RWPE1 (cell line): ENCODE results near the gene ATP9A.
A peak's percentile ranks its signal among the peaks of the same experiment; 100 is the strongest.

Experiments
- CTCF ChIA-PET: fragments of 350-600 bp; sonication (Branson Sonifier 250); formaldehyde crosslinking; extraction: SDS; loops from one replicate; lab custom pipeline; 2021; lab: Yijun Ruan, JAX
- POLR2A ChIA-PET: fragments of 400-600 bp; formaldehyde crosslinking; extraction: SDS; loops from one replicate; lab custom pipeline; 2020; ENCODE audit warnings: antibody characterized with exemption; ENCODE audit not compliant: low non-redundant PET; lab: Yijun Ruan, JAX
- DNase-seq: peaks from one replicate; pipeline ENCODE4 v3.0.0; 2012; ENCODE audit warnings: low spot score
- H3K27ac ChIP-seq: fragments of 450-650 bp; 2 replicates; pipeline ENCODE4 v1.5.1; 2017
- TF ChIP-seq, protein P1 (sequence below): fragments of 450-650 bp; conservative IDR thresholded peaks from 2 replicates; pipeline ENCODE4 v1.5.1; 2017; ENCODE audit warnings: low read depth, mild to moderate bottlenecking

The ATP9A gene

DNA sequence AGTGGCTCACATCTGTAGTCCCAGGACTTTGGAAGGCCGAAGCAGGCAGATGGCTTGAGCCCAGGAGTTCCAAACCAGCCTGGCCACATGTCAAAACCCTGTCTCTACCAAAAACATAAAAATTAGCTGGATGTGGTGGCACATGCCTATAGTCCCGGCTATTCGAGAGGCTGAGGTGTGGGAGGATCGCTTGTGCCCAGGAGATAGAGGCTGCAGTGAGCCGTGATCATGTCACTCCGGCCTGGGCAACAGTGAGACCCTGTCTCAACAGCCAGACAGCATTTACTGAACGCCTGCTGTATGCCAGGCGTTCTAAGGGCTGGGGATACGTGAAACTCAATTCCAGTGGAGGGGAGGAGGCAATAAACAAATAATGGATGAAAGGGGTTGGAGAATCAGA, 69.9 kb downstream of the ATP9A start:
- POLR2A ChIA-PET = no interaction called here
- peak overlapping the region; percentile 32 for H3K27ac ChIP-seq
- CTCF ChIA-PET = interaction anchor here (0.6 kb wide), 1 partner anchor 34 kb away, joined by 6 read pairs; no protein-coding TSS in a partner anchor
- TF ChIP-seq, protein P1, sequence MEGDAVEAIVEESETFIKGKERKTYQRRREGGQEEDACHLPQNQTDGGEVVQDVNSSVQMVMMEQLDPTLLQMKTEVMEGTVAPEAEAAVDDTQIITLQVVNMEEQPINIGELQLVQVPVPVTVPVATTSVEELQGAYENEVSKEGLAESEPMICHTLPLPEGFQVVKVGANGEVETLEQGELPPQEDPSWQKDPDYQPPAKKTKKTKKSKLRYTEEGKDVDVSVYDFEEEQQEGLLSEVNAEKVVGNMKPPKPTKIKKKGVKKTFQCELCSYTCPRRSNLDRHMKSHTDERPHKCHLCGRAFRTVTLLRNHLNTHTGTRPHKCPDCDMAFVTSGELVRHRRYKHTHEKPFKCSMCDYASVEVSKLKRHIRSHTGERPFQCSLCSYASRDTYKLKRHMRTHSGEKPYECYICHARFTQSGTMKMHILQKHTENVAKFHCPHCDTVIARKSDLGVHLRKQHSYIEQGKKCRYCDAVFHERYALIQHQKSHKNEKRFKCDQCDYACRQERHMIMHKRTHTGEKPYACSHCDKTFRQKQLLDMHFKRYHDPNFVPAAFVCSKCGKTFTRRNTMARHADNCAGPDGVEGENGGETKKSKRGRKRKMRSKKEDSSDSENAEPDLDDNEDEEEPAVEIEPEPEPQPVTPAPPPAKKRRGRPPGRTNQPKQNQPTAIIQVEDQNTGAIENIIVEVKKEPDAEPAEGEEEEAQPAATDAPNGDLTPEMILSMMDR = no peak
- DNase-seq = no peak

DNA sequence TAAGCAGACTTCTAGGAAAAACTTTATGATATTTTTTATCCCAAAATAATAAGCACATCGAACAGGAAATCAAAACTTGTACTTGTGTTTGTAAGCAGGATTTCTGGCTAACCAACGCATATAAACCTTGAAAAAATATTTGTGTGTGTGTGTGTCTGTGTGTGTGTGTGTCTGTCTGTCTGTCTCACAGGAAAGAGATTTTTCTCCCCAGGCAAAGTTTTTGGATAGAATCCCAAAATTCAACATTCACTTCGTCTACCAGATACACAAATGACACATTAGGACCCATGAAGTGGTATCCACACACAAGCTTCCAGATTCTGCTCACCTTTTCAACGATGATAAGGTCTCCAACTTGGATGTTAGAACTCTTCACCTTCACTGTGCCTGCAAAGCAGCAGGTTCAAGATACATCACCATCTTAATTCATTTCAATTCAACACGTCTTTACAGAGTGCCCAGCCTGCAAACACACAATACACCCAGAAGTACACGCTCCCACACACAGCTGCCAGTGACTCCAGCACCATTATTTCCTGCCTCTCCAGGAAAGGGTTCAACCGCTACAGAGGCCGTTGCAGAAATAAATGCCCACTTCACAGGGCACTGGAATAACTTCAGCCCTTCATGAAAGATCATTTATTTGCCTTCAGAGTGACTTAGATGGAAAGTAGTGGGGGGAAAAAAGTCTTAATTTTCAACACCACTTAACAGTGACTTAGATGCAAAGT, 70.9 kb downstream of the ATP9A start:
- no peak for DNase-seq
- ChIA-PET CTCF (interaction anchor here (0.6 to 0.7 kb wide), 2 partner anchors 53 to 67 kb away, joined by 3 read pairs; no protein-coding TSS in a partner anchor), POLR2A (no interaction called here)
- H3K27ac ChIP-seq = no peak overlapping the region
- TF ChIP-seq, protein P1 = no peak

DNA sequence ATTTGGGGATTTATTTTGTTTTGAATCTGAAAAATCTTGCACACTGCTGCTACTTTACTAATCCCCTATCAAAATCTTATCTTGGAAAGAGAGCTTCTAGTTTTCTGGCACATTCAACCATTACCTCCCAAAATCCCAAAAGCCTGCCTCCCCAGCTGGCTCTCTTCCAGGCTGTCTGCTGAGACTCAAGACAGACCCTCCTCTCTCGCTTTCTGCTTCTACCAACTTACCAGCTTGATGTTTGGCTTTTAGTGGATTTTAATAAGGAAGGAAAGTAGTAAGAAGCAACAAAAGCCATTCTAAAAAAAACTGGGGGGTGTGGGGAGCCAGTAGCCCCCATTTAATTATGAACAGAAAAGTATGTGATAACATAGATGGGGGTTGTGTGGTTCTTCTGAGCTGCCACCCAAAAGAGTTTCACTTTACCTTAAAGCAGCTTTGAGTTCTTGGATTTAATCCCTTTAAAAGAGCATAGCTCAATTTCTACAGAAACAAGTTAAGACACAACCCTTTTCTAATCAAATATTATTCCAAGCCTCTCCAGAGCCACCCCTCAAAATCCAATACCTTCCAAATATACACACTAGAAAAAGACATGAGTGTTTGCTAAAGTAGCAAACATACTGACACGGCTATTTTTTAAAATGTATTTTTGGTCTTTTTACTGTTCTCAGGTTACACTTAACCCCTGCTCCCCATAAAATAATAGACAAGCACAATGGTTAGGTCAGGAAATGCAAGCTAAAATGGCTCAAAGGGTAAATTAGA, 71.7 kb downstream of the ATP9A start:
- ChIA-PET POLR2A (no interaction called here), CTCF (interaction anchor here (0.6 to 0.7 kb wide), 2 partner anchors 54 to 370 kb away, joined by 3 read pairs; no protein-coding TSS in a partner anchor)
- H3K27ac ChIP-seq = peak overlapping the region; percentile 72
- peak; percentile 36 for DNase-seq
- TF ChIP-seq, protein P1 = no peak

DNA sequence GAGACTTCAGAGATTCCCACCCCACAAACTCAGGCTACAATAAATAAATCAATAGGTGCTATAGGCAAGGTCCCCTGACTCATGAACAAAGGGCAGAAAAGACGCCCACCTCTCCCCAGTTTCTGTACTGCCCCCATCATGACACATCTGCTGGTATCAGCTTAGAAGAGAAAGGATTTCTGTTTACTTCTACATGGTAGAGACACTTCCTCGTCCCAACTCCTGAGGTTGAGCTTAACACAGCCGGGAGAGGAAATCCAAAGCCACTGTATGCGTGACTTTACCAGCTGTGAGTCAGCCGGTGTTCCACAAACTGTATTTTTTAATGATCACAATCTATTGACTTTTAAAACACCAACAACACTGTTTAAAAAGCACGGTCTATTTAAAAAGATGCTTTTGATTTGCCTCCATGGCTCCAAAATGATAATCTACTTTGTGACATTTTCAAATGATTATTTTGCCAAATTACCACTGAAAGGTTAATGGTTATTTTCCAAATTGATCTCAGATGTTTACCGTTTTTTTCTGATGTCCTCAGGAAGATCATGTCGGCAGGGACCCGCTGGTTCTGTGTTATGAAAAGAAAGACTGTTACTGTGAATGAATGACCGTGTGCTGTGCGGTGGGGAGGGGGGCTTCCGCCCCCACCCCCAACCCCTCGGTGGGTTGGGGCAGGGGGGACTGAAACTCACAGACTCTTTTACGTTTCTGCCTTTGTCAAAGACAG, 72.5 kb downstream of the ATP9A start:
- POLR2A ChIA-PET = interaction anchor here (0.6 kb wide), 1 partner anchor 68 kb away, joined by 4 read pairs; no protein-coding TSS in a partner anchor
- CTCF ChIA-PET = interaction anchor here (0.7 kb wide), 1 partner anchor 370 kb away, joined by 3 read pairs; no protein-coding TSS in a partner anchor
- DNase-seq = peak; percentile 28
- TF ChIP-seq, protein P1 = no peak
- peak overlapping the region; percentile 72 for H3K27ac ChIP-seq

DNA sequence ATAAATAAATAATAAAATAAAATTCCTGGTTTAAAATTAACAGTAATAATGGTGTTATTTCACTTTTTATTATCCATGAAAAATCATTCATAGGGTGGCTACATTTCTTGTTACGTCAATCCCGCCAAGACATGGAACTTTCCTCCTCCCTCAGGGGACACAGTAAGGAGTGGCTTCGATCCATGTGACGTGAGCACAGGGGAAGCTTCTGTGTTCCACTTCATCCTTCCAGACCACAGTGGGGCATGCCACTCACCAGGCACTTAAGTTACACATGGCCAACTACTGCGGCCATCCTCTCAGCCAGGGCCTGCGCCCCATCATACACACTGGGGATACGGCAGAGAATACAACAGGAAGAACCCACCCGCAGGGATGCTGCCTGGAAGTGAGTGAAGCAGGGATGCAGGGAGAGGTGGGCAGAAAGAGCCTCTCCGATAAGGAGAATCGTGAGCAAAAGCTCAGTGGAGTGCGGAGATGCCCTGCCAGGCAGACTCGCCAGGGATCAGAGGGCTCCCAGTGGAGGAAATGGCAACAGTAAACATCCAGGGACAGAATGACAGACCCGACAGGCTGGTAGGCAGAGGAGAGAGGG, 75.3 kb downstream of the ATP9A start:
- POLR2A ChIA-PET = no interaction called here
- TF ChIP-seq, protein P1 = no peak
- H3K27ac ChIP-seq = no peak overlapping the region
- no peak for DNase-seq
- CTCF ChIA-PET = interaction anchor here (0.7 to 1.3 kb wide), 2 partner anchors 54 to 212 kb away, joined by 3 to 4 read pairs; no protein-coding TSS in a partner anchor
